ENCODE measurements around the gene MRPL12. TPM values are rescaled to one million over a fixed set of nuclear protein-coding genes. Genes with fewer than 3 reads are reported as not detected.

MRPL12 gene
- total RNA-seq, 1 donor from 2014 or later = 87.9 TPM

GRCh38 chr17:81691608-81692007 is 11.6 kb upstream of the MRPL12 start:
- Mint-ChIP-seq H3K27ac (no peak overlapping the region), H3K4me1 (ENCODE audit: unreplicated experiment) (no peaks in the 10 kb centered on the region), H3K9me3 (no peaks in the 10 kb centered on the region), H3K4me3 (no peak overlapping the region), H3K36me3 (no peaks in the 10 kb centered on the region), H3K27me3 (no peaks in the 10 kb centered on the region)
- TF ChIP-seq, protein P1, sequence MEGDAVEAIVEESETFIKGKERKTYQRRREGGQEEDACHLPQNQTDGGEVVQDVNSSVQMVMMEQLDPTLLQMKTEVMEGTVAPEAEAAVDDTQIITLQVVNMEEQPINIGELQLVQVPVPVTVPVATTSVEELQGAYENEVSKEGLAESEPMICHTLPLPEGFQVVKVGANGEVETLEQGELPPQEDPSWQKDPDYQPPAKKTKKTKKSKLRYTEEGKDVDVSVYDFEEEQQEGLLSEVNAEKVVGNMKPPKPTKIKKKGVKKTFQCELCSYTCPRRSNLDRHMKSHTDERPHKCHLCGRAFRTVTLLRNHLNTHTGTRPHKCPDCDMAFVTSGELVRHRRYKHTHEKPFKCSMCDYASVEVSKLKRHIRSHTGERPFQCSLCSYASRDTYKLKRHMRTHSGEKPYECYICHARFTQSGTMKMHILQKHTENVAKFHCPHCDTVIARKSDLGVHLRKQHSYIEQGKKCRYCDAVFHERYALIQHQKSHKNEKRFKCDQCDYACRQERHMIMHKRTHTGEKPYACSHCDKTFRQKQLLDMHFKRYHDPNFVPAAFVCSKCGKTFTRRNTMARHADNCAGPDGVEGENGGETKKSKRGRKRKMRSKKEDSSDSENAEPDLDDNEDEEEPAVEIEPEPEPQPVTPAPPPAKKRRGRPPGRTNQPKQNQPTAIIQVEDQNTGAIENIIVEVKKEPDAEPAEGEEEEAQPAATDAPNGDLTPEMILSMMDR (conservative IDR thresholded peaks at IDR 0.05) = no peak
- DNase-seq (ENCODE audit: extremely low spot score, unreplicated experiment) = no peak

- H3K4me3 Mint-ChIP-seq = no peak overlapping the region
- no peaks in the 10 kb centered on the region for H3K27me3 Mint-ChIP-seq
Measured at GRCh38 chr17:81693509-81694210, 9.5 kb upstream of the MRPL12 start.

GRCh38 chr17:81694810-81695209 is 8.4 kb upstream of the MRPL12 start:
- H3K27me3 Mint-ChIP-seq = no peaks in the 10 kb centered on the region

More at GRCh38 chr17:81693509-81694210, 9.5 kb upstream of the MRPL12 start:
- no peaks in the 10 kb centered on the region for H3K4me1 Mint-ChIP-seq (ENCODE audit: unreplicated experiment)
- DNase-seq (ENCODE audit: extremely low spot score, unreplicated experiment) = no peak
- H3K9me3 Mint-ChIP-seq = no peaks in the 10 kb centered on the region
- H3K27ac Mint-ChIP-seq = no peak overlapping the region
- TF ChIP-seq, protein P1 (conservative IDR thresholded peaks at IDR 0.05) = no peak
- H3K36me3 Mint-ChIP-seq = peaks cover 8% of the 10 kb centered on the region

DNA sequence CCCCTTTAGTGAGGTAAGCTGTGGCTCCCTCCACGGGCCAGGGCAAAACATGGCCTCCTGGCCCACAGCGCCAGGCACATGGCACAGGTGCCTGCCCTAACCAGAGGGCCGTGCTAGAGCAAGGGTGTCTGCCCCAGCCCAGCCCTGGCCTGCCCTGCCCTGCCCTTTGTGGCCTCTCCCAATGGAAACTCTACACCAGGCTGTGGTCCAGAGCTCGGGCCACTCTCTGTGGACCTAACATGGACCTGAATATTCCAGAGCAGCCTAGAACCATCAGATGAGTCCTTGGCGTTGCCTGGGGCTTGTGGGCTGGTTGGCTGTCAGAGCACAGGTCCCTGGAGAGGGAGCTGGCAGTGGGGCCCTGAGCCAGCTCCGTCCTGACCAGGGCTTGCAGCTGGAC is 8.0 kb upstream of the MRPL12 start:
- Mint-ChIP-seq H3K36me3 (peaks cover 12% of the 10 kb centered on the region), H3K4me3 (no peak overlapping the region)

More at GRCh38 chr17:81694810-81695209, 8.4 kb upstream of the MRPL12 start:
- Mint-ChIP-seq H3K4me3 (no peak overlapping the region), H3K4me1 (ENCODE audit: unreplicated experiment) (no peaks in the 10 kb centered on the region), H3K9me3 (no peaks in the 10 kb centered on the region), H3K27ac (no peak overlapping the region), H3K36me3 (peaks cover 12% of the 10 kb centered on the region)
- TF ChIP-seq, protein P1 (conservative IDR thresholded peaks at IDR 0.05) = no peak
- DNase-seq (ENCODE audit: extremely low spot score, unreplicated experiment) = no peak

DNA sequence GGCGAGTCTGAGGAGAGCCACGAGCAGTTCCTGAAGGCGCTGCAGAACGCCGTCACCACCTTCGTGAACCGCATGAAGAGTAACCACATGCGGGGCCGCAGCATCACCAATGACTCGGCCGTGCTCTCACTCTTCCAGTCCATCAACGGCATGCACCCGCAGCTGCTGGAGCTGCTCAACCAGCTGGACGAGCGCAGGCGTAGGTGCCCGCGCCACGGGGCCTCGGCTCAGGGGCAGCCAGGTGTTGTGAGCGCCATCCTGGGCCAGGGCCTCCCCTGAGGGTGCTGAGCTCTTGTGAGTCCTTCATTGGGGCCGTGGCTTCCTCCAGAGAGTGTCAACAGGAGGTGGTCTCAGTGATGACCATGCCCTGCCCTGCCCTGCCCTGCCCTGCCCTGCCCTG is 7.4 kb upstream of the MRPL12 start:
- TF ChIP-seq, protein P1 (conservative IDR thresholded peaks at IDR 0.05) = no peak
- Mint-ChIP-seq H3K4me1 (ENCODE audit: unreplicated experiment) (no peaks in the 10 kb centered on the region), H3K9me3 (no peaks in the 10 kb centered on the region), H3K27ac (no peak overlapping the region), H3K36me3 (peaks cover 12% of the 10 kb centered on the region), H3K27me3 (no peaks in the 10 kb centered on the region), H3K4me3 (no peak overlapping the region)
- no peak for DNase-seq (ENCODE audit: extremely low spot score, unreplicated experiment)

More for the DNA sequence above, 8.0 kb upstream of the MRPL12 start:
- H3K27me3 Mint-ChIP-seq = no peaks in the 10 kb centered on the region
- no peaks in the 10 kb centered on the region for H3K4me1 Mint-ChIP-seq (ENCODE audit: unreplicated experiment)
- TF ChIP-seq, protein P1 (conservative IDR thresholded peaks at IDR 0.05) = no peak
- no peak overlapping the region for H3K27ac Mint-ChIP-seq
- H3K9me3 Mint-ChIP-seq = no peaks in the 10 kb centered on the region
- no peak for DNase-seq (ENCODE audit: extremely low spot score, unreplicated experiment)

All from type B pancreatic cell (in vitro differentiated cells).